PC-3 (cell line): ENCODE measurements around the gene CLP1.
A peak's percentile ranks its signal among the peaks of the same experiment; 100 is the strongest.

Experiments used
- EZH2 ChIP-seq: fragments of 300-600 bp; sonication (generic); IDR thresholded peaks from one replicate; pipeline ENCODE4 v1.6.1; 2017; ENCODE audit warnings: antibody characterized with exemption, mild to moderate bottlenecking, low read length; ENCODE audit not compliant: unreplicated experiment
- EZH2phosphoT487 ChIP-seq: fragments of 300-600 bp; sonication (generic); IDR thresholded peaks from 2 replicates; pipeline ENCODE4 v1.6.1; 2018; ENCODE audit warnings: mild to moderate bottlenecking, antibody characterized with exemption, low read length, borderline replicate concordance
- TF ChIP-seq, protein P1 (sequence below): fragments of 300-600 bp; sonication (generic); conservative IDR thresholded peaks from 2 replicates; pipeline ENCODE4 v1.5.1; 2017; ENCODE audit warnings: antibody characterized with exemption, low read depth, mild to moderate bottlenecking, low read length

- TF ChIP-seq EZH2phosphoT487 (no peak), EZH2 (no peak)
- TF ChIP-seq, protein P1, sequence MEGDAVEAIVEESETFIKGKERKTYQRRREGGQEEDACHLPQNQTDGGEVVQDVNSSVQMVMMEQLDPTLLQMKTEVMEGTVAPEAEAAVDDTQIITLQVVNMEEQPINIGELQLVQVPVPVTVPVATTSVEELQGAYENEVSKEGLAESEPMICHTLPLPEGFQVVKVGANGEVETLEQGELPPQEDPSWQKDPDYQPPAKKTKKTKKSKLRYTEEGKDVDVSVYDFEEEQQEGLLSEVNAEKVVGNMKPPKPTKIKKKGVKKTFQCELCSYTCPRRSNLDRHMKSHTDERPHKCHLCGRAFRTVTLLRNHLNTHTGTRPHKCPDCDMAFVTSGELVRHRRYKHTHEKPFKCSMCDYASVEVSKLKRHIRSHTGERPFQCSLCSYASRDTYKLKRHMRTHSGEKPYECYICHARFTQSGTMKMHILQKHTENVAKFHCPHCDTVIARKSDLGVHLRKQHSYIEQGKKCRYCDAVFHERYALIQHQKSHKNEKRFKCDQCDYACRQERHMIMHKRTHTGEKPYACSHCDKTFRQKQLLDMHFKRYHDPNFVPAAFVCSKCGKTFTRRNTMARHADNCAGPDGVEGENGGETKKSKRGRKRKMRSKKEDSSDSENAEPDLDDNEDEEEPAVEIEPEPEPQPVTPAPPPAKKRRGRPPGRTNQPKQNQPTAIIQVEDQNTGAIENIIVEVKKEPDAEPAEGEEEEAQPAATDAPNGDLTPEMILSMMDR, result peak; percentile 27; the same call in 1 of the 2 replicates
Measured at GRCh38 chr11:57638811-57639320, 18.7 kb upstream of the CLP1 start.
